OCI-LY7 (cell line): Measurements from ENCODE around the gene PDE12. TPM values are rescaled to one million over a fixed set of nuclear protein-coding genes. Genes with fewer than 3 reads are reported as not detected.

Source experiments
- BruUV-seq: library from RNA; stranded (reverse); fragments of 400-500 nt; replicated peaks from 2 replicates; lab custom pipeline; 2021; lab: Mats Ljungman, UMichigan
- CTCF ChIA-PET: fragments of 300-600 bp; sonication (Branson Sonifier 250); formaldehyde crosslinking; loops from one replicate; lab custom pipeline; 2022; ENCODE audit warnings: antibody characterized with exemption; ENCODE audit not compliant: unreplicated experiment; lab: Charles Lee
- POLR2A ChIA-PET: fragments of 300-600 bp; sonication (Branson Sonifier 250); formaldehyde crosslinking; loops from one replicate; lab custom pipeline; 2022; ENCODE audit warnings: antibody characterized with exemption; lab: Charles Lee
- DNase-seq: peaks from one replicate; pipeline ENCODE4 v3.0.0-alpha.2; 2015; ENCODE audit warnings: low spot score
- H2AFZ ChIP-seq: fragments of 200-600 bp; sonication (generic), shearing (Covaris generic); 2 replicates; pipeline ENCODE4 v1.6.1; 2014; ENCODE audit warnings: mild to moderate bottlenecking, antibody characterized with exemption, low read length, moderate library complexity
- H3K27ac ChIP-seq: fragments of 200-600 bp; sonication (generic); 2 replicates; pipeline ENCODE4 v1.5.1; 2014; ENCODE audit warnings: mixed run types, low read depth, mild to moderate bottlenecking, moderate library complexity, low read length, inconsistent platforms; ENCODE audit not compliant: poor library complexity, severe bottlenecking
- H3K36me3 ChIP-seq: fragments of 200-600 bp; sonication (generic); 2 replicates; pipeline ENCODE4 v1.6.1; 2014; ENCODE audit warnings: mild to moderate bottlenecking, antibody characterized with exemption, low read length, moderate library complexity, mixed read lengths; ENCODE audit not compliant: insufficient read depth
- H3K4me1 ChIP-seq: fragments of 200-600 bp; sonication (generic); 2 replicates; pipeline ENCODE4 v1.5.1; 2014; ENCODE audit warnings: mild to moderate bottlenecking, low read length; ENCODE audit not compliant: insufficient read depth, poor library complexity, severe bottlenecking
- H3K4me2 ChIP-seq: fragments of 200-600 bp; sonication (generic); 2 replicates; pipeline ENCODE4 v1.6.1; 2014; ENCODE audit warnings: mild to moderate bottlenecking, low read length
- H3K4me3 ChIP-seq: fragments of 200-600 bp; sonication (generic); 2 replicates; pipeline ENCODE4 v1.5.1; 2014; ENCODE audit warnings: mild to moderate bottlenecking, low read depth, low read length; ENCODE audit not compliant: poor library complexity, severe bottlenecking
- H3K79me2 ChIP-seq: fragments of 200-600 bp; sonication (generic); 2 replicates; pipeline ENCODE4 v1.6.1; 2016; ENCODE audit warnings: low read depth, mild to moderate bottlenecking, low read length, moderate library complexity, mixed read lengths; ENCODE audit not compliant: insufficient read depth
- H3K9me2 ChIP-seq: fragments of 200-600 bp; sonication (generic); 2 replicates; pipeline ENCODE4 v1.6.1; 2016; ENCODE audit warnings: mild to moderate bottlenecking, low read length, mixed read lengths; ENCODE audit not compliant: insufficient read depth
- H3K9me3 ChIP-seq: fragments of 200-600 bp; sonication (generic); 2 replicates; pipeline ENCODE4 v1.6.1; 2014; ENCODE audit warnings: mild to moderate bottlenecking, mixed run types, low read length, mixed read lengths
- H4K20me1 ChIP-seq: fragments of 200-600 bp; sonication (generic); 2 replicates; pipeline ENCODE4 v1.6.1; 2014; ENCODE audit warnings: mild to moderate bottlenecking, antibody characterized with exemption, low read length, moderate library complexity, mixed read lengths; ENCODE audit not compliant: insufficient read depth
- CTCF ChIP-seq: fragments of 200-600 bp; sonication (generic); conservative IDR thresholded peaks from 2 replicates; pipeline ENCODE4 v1.5.1; 2014; ENCODE audit warnings: mild to moderate bottlenecking, antibody characterized with exemption, low read length, moderate library complexity, mixed read lengths
- EZH2phosphoT487 ChIP-seq: fragments of 200-600 bp; sonication (generic); IDR thresholded peaks from 2 replicates; pipeline ENCODE4 v1.6.1; 2018; ENCODE audit warnings: low read depth, borderline replicate concordance, mild to moderate bottlenecking, mixed run types, antibody characterized with exemption, low read length, moderate library complexity, mixed read lengths
- intact Hi-C: fragments of 100-400 bp; cut with micrococcal nuclease; formaldehyde crosslinking; loops from one replicate; pipeline ENCODE4 v1.10.0; 2022; ENCODE audit not compliant: unreplicated experiment
- total RNA-seq, 2 experiments: library from RNA; depleted of rRNA in 1 of 2; stranded (reverse); fragments of >200 nt in 1 of 2; shearing (Covaris generic) in 1 of 2; gene quantifications; 2 replicates each; pipeline ENCODE4 v1.2.3, GENCODE V29; 2014 to 2022

PDE12 gene
- total RNA-seq, 2 experiments from 2014 or later, result 19.3 to 29.7 TPM

DNA sequence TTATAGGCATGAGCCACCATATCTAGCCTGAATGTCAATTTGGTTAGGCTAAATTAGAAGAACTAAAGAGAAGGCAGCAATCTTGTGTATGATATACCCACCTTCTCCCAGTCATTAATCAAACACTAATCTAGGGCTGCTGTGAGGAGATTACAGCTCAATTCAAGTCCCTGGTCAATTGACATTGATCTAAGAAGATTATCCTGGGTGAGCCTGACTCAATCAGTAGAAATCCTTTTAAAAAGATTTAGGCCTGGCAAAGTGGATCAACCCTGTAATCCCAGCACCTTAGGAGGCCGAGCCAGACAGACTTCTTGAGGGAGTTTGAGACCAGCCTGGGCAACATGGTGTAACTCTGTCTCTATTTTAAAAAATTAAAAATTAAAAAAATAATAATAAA, 9.5 kb upstream of the PDE12 start:
- TF ChIP-seq CTCF (no peak), EZH2phosphoT487 (no peak)
- Histone ChIP-seq H3K79me2 (no peaks in the 10 kb centered on the region), H2AFZ (no peak overlapping the region), H3K27ac (no peak overlapping the region), H3K9me2 (no peaks in the 10 kb centered on the region), H3K4me3 (no peak overlapping the region), H3K36me3 (no peaks in the 10 kb centered on the region), H3K4me1 (peaks cover 15% of the 10 kb centered on the region), H4K20me1 (no peaks in the 10 kb centered on the region), H3K4me2 (no peak overlapping the region), H3K9me3 (no peaks in the 10 kb centered on the region)
- intact Hi-C loops, result no loop called here
- no peak for DNase-seq
- no TSS peak for BruUV-seq
- ChIA-PET POLR2A (interaction anchor here (0.6 to 1.1 kb wide), 2 partner anchors 10 to 955 kb away, joined by 3 read pairs; partner anchors contain the start of gene PDE12), CTCF (no interaction called here)

DNA sequence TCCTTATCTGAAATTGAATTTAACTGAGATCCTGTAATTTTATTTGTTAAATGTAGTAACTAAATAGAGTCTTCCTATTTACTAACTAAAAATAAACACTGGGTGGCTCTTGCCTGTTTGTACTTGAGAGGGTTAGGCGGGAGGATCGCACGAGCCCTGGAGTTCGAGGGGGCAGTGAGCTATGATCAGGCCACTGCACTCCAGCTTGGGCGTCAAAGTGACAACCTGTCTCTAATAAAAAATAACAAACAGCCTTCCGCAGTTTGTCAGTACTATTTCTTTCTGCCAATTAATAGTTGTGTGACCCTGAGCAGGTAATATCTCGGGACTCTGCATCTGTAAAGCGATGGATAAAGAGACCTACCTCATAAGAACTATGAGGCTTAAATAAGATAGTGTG, 768 bp upstream of the PDE12 start:
- no peak for TF ChIP-seq EZH2phosphoT487
- no peak for TF ChIP-seq CTCF
- Histone ChIP-seq H3K9me2 (no peaks in the 10 kb centered on the region), H3K27ac (peak overlapping the region; percentile 77), H3K4me1 (peaks cover 26% of the 10 kb centered on the region), H4K20me1 (peaks cover 20% of the 10 kb centered on the region), H3K9me3 (no peaks in the 10 kb centered on the region), H3K4me2 (peak overlapping the region; percentile 87), H3K79me2 (peaks cover 46% of the 10 kb centered on the region), H2AFZ (peak overlapping the region; percentile 90), H3K36me3 (peaks cover 30% of the 10 kb centered on the region), H3K4me3 (peak overlapping the region; percentile 78)
- BruUV-seq, result TSS peak; percentile 97
- ChIA-PET POLR2A (interaction anchor here (0.7 to 2.7 kb wide), 8 partner anchors 11 to 490 kb away, joined by 3 to 7 read pairs (median 4); partner anchors contain the start of gene ARF4), CTCF (no interaction called here)
- DNase-seq, result no peak
- intact Hi-C loops, result loop anchor here (5.0 to 10.0 kb wide), 3 partner anchors 117 to 381 kb away; partner anchors contain the start of gene SLMAP

DNA sequence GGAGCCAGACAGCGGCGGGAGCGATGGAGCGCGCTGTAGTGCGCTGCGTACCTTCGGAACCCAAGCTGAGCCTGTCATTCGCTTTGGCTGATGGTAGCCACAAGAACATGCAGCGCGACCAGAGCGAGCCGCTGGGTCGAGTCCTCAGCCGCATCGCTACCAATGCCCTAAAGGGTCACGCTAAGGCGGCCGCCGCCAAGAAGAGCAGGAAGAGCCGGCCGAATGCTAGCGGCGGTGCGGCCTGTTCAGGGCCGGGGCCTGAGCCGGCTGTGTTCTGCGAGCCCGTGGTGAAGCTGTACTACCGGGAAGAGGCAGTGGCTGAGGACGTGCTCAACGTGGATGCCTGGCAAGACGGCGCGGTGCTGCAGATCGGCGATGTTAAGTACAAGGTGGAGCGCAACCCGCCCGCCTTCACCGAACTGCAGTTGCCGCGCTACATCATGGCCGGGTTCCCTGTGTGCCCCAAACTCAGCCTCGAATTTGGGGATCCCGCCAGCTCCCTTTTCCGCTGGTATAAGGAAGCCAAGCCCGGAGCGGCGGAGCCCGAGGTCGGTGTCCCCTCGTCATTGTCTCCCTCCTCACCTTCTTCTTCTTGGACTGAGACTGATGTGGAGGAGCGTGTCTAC, 498 bp downstream of the PDE12 start:
- Histone ChIP-seq H3K36me3 (peaks cover 41% of the 10 kb centered on the region), H3K27ac (peak overlapping the region; percentile 77), H3K4me2 (peak overlapping the region; percentile 87), H3K9me3 (no peaks in the 10 kb centered on the region), H2AFZ (peak overlapping the region; percentile 90; the same call in 1 of the 2 replicates), H3K9me2 (no peaks in the 10 kb centered on the region), H4K20me1 (peaks cover 26% of the 10 kb centered on the region), H3K79me2 (peaks cover 58% of the 10 kb centered on the region), H3K4me3 (peak overlapping the region; percentile 78), H3K4me1 (peaks cover 37% of the 10 kb centered on the region)
- ChIA-PET CTCF (no interaction called here), POLR2A (interaction anchor here (0.6 to 2.7 kb wide), 6 partner anchors 9 to 318 kb away, joined by 3 to 7 read pairs (median 4); partner anchors contain the start of gene ARF4)
- DNase-seq, result peak; percentile 60
- no TSS peak for BruUV-seq
- intact Hi-C loops, result loop anchor here (1.0 to 10.0 kb wide), 4 partner anchors 41 to 382 kb away; partner anchors contain the start of genes ARF4 and SLMAP
- TF ChIP-seq CTCF (no peak), EZH2phosphoT487 (no peak)
